HG02973 (cell line): ENCODE data around the gene CCDC154.

Experiments used
- ATAC-seq: cut with Tn5 transposase; IDR thresholded peaks from one replicate; pipeline ENCODE4 v1.9.1; 2021; ENCODE audit warnings: moderate library complexity; ENCODE audit not compliant: unreplicated experiment

CCDC154 gene

DNA sequence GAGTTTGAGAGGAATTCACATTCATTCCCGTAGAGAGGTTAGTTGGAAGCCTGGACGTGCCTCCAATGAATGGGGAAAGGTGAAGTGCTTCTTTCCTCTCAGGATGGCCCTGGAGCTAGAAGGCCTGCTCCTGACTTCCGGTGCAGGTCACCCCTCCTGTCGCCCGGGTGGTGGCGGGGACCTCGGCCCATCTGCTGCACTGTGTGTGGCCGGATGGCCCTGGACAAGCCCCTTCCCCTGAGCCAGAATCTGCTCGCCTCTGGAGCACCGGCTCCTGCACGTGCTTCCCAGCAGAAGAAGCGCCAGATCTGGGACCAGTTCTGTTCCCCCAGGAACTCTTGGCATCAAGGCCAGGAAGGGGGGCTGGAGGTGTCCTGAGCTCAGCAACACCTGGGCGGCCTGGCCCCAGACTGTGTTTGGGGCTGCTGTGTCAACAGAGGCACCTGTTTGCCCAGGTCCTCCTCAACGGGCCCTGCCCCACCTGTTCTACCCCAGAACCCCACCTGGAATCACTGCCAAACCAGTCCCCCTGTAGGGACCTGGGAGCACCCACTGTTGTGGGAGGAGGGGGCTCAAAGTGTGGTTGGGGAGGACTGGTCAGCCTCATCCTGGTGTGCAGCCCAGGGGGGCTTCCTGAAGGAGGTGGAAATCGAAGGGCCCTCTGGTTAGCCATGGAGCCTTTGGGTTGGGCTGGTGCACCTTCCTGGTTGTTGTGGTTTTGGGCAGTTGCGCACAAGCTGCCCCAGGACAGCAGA lies 18.6 kb downstream of the CCDC154 start:
- no peak for ATAC-seq

DNA sequence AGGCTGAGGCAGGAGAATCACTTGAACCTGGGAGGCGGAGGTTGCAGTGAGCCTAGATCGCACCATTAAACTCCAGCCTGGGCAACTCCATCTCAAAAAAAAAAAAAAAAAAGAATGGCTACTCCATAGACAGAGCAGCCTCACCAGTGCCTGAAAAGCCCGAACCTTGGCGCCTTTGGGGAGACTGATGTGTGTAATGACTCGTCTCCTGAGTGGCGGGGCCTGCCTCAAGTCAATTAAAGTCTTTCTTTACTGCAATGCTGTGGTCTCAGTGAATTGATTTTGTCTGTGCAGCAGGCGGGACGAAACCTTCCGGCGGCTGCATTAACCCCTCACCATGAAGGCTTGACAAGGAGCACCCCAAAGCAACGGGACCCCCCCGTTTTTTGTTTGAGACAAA lies 20.3 kb downstream of the CCDC154 start:
- ATAC-seq, result no peak

DNA sequence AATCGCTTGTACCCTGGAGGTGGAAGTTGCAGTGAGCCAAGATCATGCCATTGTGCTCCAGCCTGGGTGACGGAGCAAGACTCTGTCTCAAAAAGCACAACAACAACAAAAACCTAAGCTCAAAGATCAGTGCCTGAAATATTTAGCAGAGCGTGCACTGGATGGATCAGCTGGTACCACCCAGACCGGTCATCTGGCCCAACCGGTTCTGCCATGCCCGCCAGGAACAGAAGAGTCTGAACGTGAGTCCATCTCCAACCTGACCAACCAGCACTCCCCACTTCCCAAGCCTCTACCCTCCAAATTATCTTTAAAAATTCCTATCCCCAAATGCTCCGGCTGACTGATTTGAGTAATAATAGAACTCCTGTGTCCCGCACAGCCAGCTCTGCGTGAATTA lies 22.3 kb downstream of the CCDC154 start:
- ATAC-seq, result no peak

DNA sequence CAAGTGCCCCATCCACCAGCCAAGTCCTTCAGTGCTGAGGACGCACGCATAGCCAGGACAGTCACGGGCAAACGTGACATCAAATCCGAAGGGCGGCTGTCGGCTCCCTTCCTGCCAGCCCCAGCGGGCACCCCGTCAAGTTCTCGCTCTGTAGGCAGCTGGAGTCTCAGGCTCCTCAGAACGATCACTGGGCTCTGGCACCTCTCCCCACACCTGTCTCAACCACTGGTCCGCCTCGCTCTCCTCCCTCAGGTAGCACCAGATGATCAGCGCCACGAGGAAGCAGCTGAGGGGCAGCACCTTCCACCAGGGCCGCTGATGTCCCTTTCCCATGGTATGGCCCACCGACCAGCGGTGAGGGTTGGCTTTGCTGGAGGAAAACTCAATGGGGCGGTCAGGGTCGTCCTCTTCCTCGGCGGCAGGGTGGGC lies 24.2 kb downstream of the CCDC154 start:
- ATAC-seq, result peak; percentile 10

DNA sequence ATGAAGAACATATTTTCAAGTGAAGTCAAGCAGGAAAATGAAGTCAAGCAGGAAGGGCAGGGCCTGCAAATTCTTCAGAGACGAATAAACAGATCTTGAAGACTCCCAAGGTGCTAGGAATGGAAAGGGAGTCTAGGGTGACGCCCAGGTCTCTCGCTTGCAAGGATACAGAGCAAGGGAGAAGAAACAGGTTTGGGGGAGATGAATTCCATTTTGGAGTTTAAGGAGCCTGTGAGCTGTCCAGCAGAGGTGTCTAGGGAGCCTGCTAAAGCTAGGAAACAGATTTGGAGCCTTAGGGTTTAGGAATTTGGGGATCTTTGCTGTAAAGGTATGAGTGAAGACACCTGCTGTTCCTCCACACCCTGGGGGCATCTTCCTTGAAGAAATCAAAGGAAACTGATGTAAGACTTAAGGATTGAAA lies 27.8 kb downstream of the CCDC154 start:
- no peak for ATAC-seq

DNA sequence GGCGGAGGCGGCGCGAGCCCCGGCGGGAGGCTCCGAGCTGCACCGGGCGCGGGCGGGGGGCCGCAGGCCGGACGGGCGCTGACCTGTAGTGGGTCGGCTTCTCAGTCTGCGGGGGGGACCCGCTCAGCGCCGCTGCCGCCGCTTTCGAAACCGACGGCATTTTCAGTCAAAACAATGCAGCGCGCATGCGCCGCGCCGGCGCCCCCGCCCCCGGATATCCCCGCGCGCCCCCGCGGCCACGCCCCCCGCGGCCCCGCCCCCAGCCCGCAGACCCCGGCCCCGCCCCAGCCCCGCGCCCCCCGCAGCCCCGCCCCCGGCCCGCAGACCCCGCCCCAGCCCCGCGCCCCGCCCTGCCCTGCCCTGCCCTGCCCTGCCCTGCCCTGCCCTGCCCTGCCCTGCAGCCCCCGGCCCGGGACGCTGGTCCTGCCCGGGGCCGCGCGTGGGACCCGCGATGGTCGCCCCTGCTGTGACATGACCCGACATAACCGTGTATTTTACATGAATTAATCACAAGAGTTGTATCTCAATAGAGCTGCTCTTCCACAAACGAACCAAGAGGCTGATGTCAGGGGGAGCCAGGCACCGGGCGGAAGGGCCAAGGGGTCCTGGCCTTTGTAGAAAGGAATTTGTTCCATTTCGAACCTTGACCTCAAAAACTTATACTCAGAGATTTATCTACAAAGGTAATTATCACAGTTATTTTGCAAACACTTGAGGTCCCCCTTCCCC lies 29.7 kb downstream of the CCDC154 start, which contains the start of gene UNKL:
Gene UNKL (minus strand): TSS at position 173 of the 729 bp plus-strand sequence. CDS start 13 bp downstream, at position 160.
- no peak for ATAC-seq

DNA sequence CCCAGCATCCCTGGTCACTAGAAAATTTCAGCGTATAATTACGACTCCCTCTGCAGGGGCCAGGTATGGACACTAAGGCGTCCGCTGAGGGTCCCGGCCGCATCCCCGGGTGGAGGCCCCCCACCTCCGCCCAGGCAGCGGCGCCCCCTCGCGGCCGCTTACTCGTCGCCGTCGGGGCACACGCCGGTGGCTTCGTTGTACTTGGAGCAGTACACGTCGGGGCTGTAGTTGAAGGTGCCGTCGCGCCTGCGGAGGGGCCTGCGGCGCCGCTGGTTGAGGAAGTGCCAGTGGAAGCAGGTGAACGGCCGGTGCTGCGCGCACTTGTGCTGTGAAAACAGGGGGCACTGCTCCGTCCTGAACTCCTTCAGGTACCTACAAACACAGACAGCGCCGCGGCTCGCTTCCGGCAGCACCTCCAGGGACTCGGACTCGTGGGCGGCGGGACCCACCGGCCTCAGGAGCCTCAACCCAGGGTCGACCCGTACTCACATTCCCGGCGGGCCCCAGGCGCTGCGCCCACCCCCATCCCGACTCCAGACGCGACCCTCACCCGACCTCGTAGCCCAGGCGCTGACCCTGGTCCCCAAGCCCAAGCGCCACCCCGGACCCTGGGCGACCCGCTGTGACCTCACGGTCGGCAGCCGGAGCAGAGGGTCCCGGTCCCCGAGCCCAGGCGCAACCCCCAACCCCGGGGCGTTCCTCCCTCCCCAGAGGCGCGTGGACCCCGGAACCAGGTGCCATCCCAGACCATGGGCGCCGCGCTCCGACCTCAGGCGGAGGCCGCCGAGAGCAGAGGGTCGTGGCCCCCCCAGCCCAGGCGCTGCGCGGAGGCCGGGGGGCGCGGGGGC lies 30.4 kb downstream of the CCDC154 start:
- no peak for ATAC-seq

DNA sequence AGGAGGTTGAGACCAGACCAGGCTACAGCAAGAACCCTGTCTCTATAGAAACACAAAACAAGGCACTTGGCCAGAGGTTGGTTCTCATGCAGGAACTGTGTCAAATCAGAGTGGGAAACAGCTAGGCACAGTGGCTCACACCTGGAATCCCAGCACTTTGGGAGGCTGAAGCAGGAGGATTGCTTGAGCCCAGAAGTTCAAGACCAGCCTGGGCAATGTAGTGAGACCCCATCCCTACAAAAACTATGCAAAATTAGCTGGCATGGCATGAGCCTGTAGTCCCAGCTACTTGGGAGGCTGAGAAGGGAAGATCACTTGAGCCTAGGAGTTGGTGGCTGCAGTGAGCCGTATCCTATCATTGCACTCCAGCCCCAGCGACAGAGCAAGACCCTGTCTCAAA lies 31.5 kb downstream of the CCDC154 start:
- ATAC-seq, result no peak

DNA sequence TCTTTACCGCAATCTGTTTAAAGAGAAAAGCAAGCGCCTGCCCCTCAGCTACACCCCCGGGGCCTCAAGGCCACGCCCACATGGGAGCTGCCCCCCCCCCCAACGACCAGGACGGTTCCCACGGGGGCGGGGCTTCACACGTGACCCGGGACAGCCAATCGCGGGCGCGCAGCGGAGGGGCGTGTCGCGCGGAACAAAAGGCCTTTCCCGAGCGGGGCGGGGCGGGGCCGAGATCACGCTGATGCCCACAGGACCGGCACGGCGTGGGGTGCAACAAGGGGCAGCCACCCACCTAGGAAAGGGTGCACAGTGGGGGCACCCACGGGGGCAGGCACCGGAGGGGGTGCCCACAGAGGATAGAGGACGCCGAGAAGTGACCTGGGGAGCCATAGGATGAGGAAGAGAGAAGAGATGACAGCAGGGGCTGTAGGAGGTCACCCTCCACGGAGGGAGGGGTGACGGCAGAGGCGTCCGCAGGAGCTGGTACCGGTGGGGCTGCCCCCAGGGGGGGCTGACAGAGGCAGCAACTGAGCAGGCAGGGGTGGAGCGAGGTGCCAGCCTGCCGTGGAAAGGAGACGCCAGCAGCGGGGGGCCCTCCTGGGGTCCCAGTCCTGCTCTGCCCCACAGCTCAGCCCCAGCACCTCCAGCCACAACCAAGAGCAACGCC lies 36.1 kb downstream of the CCDC154 start:
- ATAC-seq, result peak; percentile 72

DNA sequence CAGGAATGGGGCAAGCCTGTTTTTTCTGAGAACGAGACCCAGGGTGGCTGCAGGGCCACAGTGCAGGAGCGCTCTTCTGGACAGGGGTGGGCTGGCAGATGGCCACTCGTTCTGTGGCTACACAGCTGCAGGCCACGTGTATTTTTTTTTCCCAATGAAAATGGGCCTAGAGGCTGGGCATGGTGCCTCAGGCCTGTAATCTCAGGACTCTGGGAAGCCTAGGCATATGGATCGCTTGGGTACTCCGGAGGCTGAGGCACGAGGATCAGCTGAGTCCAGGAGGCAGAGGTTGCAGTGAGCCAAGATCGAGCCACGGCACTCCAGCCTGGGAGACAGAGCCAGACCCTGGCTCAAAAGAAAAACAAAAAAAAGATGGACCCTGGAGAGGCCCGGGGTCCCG lies 36.6 kb downstream of the CCDC154 start:
- peak; percentile 18 for ATAC-seq

DNA sequence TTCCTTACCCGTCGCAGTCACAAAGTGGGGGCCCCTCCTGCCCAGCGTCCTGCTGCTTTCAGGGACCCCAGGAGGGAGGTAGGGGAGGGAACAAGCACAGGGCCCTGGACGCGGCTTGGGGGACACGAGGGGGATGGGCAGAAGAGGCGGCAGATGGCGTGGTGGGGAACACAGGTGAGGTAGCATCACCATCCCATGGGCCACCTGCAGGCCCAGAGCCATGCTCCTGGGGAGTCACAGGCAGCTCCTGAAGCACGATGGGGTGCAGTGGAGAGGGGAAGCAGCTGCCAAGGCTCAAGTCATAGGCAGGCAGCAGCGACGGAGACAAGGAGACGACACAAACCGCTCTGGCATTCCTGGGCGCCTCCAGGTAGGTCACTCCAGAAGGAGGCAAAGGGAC lies 40.6 kb downstream of the CCDC154 start:
- ATAC-seq, result no peak

DNA sequence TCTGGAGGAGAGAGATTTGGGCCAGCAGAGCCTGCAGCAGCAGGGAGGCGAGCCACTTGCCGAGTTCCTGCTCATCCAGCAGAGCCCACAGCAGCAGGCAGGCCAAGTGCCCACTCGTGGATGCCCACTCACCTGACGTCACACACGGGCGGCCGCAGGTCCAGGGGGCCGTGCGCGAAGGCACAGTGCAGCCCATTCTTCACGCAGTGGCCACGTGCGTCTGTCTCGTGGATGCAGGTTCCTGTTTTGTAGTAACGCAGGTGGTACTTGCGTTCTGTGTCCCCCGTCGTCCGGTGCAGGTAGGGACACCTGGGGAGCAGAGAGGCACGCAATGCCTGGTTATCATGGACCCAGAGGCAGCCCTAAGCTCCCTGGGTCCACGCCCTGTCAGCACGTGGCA lies 41.3 kb downstream of the CCDC154 start:
- no peak for ATAC-seq

DNA sequence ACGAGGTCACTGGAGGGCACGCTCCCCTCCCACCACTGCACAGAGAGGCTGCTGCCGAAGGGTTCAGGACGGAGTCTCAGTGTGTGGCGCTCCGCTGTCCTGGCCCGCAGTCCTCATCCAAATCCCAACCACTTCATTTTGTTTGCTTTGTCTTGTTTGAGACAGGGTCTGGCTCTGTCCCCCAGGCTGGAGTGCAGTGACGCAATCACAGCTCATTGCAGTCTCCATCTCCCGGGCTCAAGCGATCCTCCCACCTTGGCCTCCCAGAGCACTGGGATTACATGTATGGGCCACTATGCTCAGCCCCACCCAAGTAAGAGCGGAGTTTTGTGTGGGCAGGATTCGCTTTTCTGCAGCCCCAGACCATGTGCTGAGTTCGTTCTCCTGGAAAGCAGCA lies 42.6 kb downstream of the CCDC154 start:
- ATAC-seq, result no peak

DNA sequence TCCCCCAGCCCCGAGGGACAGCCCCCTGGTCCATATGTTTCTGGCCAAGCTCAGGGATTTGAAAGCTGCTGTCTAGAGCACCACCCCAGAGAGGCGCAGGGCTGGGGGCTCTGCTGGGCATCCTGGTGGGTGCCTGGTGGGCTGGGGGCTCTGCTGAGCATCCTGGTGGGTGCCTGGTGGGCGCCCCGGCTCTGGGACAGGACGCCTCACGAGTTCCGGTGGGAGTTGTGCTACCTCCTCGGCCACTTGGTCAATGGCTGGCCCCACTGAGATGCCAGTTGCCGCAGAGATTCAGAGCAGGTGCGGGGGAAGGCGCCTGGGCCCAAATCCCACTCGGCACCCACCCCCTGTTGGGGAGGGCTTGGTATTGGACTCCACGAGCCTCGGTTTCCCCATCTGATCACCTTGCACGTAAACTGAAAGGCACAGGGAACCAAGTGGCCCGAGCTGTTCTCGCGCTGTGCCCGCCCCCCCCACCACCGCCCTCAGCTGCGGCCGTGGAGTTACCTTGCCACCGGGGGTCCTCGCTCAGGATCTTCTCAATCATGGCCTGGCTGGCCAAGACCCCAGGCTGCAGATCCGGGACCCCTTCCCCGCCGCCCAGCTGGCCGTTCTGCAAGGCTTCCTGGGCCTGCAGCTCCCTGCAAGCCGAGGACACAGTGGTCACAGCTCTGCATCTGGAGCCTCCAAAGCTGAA lies 43.1 kb downstream of the CCDC154 start:
- ATAC-seq, result no peak

DNA sequence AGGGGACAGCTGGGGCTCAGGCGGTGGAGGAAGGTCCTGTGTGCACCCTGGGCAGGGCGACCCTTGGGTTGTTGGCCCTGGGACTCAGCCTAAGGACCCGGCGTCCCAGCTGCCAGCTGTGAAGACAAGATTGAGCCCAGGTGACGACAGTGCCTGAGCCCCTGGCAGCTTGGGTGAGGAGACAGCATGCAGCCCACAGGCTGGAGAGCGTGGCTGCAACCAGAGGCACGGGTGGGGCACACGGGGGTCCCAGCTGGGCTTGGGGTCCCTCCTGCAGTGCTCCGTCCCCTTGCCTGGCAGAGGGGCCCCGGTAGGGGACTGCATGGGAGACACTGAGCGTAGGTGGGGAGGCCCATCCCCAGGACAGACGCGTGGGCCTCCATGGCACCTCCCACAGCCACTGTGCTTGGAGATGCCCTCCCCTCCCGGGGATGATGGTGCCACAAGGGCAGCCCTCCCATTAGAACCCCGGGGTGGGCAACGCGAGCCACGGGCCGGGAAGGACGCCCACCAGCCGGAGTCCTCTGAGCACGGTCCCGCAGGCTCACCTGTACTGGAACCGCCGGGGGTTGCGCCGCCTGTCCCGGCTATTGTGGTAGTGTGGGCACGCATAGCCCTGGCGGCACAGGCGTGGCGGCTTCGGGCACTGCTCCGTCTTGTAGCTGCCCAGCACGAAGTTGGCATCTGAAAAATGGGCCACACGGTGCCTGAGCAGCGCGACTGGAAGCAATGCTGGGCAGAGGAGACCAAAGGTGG lies 45.4 kb downstream of the CCDC154 start:
- no peak for ATAC-seq

DNA sequence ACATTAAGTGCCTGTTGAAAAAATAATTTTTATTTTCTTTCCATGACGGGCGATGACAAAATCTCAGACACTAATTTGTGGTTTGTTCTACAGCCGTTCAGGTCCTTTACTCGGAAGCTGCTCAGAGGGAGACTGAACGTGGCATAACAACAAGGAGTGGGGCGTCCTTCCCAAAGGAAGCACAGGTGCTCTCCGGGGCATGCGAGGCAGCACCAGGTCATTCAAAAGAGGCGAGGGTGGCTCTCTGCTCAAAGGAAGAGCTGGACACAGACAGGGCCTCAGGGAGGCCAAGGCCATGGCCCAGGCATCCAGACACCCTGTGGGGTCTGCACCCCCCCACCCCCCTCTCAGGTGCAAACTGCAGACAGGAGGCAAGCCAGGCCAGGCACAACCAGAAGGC lies 46.0 kb downstream of the CCDC154 start:
- no peak for ATAC-seq

DNA sequence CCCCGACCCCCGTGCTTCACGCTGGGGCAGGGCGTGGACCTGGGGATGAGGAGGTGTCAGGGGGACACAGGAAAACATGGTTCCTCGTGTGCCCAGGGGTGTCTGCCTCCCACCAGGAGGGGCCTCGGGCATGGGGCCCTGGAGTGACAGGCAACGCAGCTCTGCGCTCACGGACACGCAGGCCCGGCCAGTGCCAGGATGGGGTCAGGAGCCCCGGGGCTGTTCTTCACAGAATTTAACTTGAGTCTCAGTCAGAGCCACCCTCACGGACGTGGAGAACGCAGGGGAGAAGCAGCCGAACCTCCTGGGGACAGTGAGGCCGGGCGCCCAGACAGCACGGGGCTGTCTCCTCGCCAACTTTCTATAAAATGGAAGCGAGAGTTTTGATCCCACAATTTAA lies 46.6 kb downstream of the CCDC154 start:
- no peak for ATAC-seq

DNA sequence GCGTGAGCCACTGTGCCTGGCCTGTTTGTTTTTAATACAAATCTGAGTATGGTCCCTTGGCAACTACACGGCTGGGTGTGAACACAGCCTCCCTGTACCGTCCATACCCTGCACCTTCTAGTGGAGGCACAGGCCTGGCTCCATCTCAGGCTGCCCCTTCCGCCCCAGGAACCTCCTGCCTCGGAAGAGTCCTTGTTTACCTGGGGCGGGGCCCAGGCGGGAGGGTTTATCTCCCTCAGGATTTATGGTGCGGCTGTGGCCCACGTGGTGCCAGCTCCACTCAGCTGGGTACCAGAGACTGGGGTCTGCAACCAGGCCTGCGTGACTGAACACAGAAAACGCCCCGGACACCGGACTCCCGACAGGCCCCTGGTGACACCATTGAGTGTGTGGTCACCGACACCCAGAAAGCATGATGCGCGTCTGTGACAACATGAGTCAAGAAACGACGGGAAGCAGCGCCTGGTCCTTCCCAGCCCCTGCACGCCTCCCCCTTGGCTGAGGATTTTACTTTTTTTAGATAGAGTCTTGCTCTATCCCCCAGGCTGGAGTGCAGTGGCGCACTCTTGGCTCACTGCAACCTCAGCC lies 48.8 kb downstream of the CCDC154 start:
- no peak for ATAC-seq

DNA sequence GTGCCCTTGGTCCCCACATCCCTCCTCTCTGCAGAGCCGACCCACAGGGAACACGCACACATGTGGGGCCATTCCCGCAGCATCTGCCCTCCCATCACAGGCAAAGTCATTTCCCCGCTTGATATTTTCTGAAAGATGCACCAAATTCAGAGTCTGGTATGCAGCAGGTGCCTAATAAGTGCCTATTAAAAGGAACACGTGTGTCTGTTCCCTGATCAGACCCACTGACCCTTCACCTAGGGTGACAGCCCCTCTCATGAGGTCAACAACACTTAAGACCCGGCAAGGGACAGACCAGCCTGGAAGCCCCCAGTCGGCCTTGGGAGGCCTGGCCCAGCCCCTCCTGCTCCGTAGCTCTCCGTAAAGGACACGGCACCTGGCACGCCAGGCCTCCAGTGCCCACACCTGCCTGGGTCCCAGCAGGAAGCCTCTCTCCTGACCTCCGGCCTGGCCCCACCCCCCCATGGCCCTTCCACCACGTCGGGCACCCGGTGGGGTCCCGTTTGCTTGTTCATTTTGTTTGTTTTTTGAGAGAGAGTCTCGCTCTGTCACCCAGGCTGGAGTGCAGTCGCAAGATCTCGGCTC lies 49.9 kb downstream of the CCDC154 start:
- ATAC-seq, result no peak
